Prostate gland (tissue), 2 donors: ENCODE measurements around the gene ABCA13.

ENCODE experiments used
- CTCF ChIP-seq, 4 experiments: fragments of 200-600 bp in 2 of 4; fragments of 450-650 bp in 2 of 4; sonication (generic) in 2 of 4; IDR thresholded peaks; 1 replicate in 3 of 4; 2 replicates in 1 of 4; pipeline ENCODE4 v1.5.1; 2016 to 2019; ENCODE audit warnings: antibody characterized with exemption in 4 of 4, mild to moderate bottlenecking in 2 of 4, moderate library complexity in 2 of 4
- POLR2A ChIP-seq: fragments of 450-650 bp; IDR thresholded peaks from one replicate; pipeline ENCODE4 v1.6.1; 2016; ENCODE audit warnings: antibody characterized with exemption, mild to moderate bottlenecking

GRCh38 chr7:48161407-48162125 lies 9.7 kb upstream of the ABCA13 start:
- TF ChIP-seq POLR2A (no peak), CTCF (IDR thresholded peaks at IDR 0.05) (no peak)
